Nucleus accumbens (tissue), 56 donors: ENCODE data around the gene RIMKLA.

ENCODE experiments used
- DNase-seq, 56 donors: peaks; one replicate each; lab custom pipeline; 2025; lab: John Stamatoyannopoulos, UW

RIMKLA gene

DNA sequence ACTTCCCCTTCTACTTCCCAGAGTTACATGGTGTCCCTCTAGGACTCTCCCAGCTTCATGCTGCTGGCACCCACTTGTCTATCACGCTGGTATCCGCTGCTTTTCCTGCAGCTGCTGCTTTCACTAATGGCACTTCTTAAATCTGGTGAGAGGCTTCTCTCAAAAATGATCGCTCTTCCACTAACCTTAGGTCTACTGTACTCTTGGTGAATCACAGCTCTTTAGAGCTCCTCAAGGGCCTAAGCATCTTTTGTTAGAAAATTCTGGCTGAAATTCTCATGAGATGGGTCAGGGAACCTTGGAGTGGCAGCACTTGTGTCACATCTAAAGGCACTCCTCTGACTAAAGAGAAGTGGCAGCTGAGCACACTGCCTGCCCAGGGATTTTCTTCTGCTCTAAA is 43.1 kb downstream of the RIMKLA start:
- no peak for DNase-seq

DNA sequence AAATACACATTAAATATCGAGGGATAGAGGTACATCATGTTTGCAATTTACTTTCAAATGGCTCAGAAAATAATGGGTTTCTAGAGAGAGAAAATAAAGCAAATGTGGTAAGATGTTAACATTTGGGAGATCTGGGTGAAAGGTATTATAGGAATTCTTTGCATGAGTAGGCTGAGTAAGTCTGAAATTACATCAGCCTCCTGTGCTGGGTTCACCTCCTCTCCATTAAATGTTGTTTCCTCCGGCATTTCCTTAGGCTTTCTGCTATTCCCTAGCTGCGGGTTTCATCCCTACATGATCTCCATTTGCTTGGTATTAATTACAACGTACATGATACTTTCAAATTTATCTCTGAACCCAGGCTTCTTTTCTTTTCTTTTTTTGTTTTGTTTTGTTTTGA is 43.6 kb downstream of the RIMKLA start:
- no peak for DNase-seq

- DNase-seq: no peak
These were observed 46.6 kb downstream of the RIMKLA start for GRCh38 chr1:42427240-42427639.

- DNase-seq: no peak
These were observed 49.0 kb downstream of the RIMKLA start for GRCh38 chr1:42429603-42430002.

- DNase-seq: no peak
These were observed 49.9 kb downstream of the RIMKLA start for GRCh38 chr1:42430286-42431135.

GRCh38 chr1:42431514-42431913 is 50.9 kb downstream of the RIMKLA start:
- DNase-seq: no peak

DNA sequence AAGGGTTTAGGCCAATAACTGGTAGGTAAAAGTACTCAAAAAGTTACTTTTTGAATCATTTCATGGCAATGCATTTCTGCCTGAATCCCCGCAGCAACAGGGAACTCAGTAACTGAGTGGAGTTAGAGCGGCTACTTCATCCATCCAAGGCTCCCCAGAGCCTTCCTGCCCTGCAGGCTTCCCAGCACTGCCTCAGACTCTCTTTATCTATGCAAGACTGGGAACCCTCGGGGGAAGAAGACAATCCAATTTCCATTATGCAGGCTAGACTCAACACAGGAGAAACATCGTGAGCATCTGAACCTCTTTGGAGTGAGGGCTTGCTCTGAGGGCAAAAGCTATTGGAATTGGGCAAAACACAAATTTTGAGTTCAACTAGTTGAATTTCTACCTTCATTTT is 52.1 kb downstream of the RIMKLA start:
- DNase-seq: no peak

DNA sequence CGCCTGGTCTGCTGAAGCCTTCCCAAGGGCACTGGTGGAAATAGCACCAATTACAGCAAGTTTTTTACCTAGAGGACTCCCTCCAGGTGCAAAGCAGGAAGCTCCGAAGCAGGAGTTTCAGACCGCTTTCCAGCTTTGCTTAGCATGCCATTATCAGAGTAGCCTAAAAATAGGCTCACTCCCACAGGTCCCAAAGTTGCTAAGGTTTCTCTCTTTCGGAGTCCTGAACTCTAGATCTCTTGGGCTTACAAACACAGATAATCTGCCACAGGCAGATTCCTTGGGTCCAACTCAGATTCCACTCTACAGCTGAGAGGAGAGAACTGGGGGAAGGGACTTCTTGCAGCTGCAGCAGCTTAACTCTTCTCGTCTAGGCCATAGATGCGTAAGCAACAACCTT is 52.8 kb downstream of the RIMKLA start:
- DNase-seq: no peak

DNA sequence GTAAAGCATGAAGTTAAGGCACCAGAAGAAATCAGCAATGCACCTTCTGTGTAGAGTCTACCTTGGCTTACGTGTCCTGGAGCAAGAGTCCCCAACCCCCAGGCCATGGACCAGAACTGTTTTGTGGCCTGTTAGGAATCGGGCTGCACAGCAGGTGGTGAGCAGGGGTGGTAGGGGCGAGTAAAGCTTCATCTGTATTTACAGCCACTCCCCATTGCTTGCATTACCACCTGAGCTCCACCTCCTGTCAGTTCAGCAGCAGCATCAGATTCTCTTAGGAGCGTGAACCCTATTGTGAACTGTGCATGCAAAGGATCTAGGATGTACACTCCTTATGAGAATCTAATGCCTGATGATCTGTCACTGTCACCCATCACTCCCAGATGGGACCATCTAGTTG is 53.7 kb downstream of the RIMKLA start:
- no peak for DNase-seq

GRCh38 chr1:42439940-42440339 is 59.3 kb downstream of the RIMKLA start:
- no peak for DNase-seq

DNA sequence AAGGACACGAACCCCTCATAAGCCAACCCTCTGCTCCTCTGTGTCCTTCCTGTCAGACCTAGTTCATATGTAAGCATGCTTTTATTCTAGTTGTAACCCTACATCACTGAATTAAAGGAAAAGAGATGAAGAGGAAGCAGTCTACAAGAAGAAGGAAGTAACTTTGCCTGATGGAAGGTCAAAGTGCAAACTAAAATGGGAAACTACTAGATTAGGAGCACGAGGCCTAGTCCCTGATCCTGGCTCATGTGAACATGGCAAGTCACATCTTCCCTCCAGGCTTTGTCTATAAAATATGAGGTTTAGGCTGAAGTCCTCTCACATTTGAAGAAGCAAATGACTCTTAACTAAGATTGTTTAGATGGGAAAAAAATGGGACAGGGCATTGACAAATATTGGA is 62.1 kb downstream of the RIMKLA start:
- no peak for DNase-seq

DNA sequence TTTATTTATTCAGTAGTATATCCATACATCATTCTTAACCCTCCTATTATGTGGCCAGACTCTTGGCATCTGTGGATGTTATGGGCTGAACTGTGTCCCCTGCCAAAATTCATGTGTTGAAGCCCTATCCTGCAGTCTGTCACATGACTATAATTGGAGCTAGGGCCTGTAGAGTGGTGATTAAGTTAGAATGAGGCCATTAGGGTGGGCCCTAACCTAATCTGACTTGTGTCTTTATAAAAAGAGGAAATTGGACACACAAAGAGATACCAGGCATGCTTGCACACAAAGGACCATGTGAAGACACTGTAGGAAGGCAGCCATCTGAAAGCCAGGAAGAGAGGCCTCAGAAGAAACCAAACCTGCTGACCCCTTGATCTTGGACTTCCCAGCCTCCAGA is 68.7 kb downstream of the RIMKLA start:
- no peak for DNase-seq

GRCh38 chr1:42450061-42450460 is 69.5 kb downstream of the RIMKLA start:
- DNase-seq: no peak

DNA sequence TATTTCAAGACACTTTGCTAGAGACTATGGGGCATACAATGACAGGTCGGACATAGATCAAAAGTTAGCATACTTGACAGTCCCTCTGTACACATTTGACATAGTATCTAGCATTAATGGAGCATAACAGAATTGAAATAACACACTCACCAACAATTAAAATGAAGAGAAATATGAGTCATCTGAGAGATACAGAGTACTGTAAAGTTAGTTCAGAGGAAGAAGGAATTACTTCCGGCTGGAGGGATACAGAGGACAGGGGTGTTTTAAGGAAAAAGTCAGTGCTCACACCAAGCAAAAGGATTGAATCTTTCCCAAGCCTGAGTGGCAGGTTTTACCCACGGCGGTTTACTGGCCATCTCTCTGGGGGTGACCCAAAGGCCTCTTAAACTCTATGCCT is 72.8 kb downstream of the RIMKLA start:
- no peak for DNase-seq

DNA sequence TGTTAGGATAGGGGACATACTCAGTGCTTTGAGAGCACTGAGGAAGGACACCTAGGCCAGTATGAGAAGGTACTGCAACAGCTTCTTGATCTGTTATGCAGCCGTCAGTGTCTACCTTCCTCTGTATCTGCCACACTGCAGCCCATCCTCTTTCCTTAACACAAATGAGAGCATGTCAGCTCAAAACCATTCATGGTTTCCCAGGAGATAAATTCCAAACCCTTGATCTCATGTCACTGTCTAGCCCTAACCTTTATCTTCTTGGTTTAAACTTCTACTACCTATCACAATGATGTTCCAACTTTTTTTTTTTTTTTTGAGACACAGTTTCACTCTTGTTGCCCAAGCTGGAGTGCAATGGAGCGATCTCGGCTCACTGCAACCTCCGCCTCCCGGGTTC is 73.8 kb downstream of the RIMKLA start:
- no peak for DNase-seq

DNA sequence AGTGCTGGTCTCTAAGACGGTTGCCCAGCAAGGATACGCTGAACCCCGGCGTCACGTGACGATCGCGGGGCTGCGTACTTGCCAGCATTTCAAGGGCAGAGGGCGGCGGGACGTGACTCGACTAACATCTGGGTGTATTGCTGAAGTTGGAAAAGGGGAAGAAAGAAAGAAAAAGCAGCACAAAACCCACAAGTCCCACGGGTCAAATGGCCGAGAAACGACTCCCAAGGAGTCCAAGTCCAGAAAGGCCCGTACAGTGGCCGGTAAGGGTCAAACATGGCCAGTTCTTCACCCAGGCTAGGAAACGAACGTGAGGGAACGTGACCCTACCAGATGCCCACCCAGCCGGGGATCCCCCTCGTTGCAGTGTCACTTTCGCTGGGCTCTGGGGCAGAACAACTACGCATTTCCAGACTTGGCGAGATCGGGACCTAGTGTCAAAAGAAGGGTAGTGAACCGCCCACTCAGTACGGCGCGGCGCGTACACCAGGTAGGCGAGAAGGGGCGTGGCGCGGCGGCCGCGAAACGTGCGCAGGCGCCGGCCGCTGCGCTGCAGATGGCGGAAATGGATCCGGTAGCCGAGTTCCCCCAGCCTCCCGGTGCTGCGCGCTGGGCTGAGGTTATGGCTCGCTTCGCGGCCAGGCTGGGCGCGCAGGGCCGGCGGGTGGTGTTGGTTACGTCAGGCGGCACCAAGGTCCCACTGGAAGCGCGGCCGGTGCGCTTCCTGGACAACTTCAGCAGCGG is 75.6 kb downstream of the RIMKLA start, which contains the start of the genes PPCS and ZMYND12:
Gene PPCS, plus strand, starts transcription at position 534 of the 744 bp plus-strand sequence. Its CDS starts 23 bp downstream, at position 557.
Gene ZMYND12, minus strand, starts transcription at position 13 of the 744 bp plus-strand sequence. CDS start 25 bp downstream, outside the sequence.
- DNase-seq: peak; percentile 12 to 93 (median 84)

DNA sequence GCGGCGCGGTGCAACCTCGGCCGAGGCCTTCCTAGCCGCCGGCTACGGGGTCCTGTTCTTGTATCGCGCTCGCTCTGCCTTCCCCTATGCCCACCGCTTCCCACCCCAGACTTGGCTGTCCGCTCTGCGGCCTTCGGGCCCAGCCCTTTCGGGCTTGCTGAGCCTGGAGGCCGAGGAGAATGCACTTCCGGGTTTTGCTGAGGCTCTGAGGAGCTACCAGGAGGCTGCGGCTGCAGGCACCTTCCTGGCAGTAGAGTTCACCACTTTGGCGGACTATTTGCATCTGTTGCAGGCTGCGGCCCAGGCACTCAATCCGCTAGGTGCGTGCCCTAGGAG is 76.1 kb downstream of the RIMKLA start:
- DNase-seq: peak in 34 of 56 donors; percentile 8 to 78 (median 52)

DNA sequence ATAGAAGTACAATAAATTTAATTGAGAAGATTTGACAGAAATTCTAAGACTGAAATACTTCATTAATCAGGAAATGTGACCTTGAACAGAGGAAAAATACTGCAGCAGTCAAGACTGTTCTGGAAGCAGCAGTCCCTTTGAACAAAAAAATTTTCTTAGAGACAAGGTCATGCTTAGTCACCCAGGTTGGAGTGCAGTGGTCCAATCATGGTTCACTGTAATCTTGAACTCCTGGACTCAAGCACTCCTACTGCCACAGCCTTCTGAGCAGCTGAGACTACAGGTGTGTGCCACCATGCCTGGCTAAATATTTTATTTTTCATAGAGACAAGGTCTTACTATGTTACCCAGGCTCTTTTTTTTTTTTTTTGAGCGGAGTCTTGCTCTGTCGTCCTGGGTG is 80.6 kb downstream of the RIMKLA start:
- no peak for DNase-seq

GRCh38 chr1:42462828-42463763 is 82.5 kb downstream of the RIMKLA start, which contains the start of gene CCDC30:
TSS of gene CCDC30 (plus strand) at chr1:42463286. CDS start at chr1:42480552, 17,266 bp downstream.
- peak; percentile 14 to 98 (median 88) for DNase-seq

DNA sequence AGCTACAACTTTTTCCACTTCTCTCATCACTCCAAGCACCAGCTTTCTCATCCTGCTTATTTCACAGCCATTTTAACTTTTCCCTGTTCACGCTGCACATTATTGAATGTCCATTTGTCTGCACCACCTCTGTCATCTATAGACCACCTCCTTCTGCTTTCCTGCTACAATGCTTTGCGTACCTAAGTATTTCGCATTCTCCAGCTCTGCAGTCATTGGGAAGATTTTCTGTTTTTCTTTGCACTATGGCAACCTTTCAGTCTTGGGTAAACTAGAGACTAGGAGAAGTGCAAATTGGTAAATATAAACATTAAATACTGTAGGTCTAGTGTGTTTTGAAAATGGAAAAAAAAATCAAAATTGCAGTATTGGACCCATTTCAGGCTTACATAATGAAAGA is 83.3 kb downstream of the RIMKLA start:
- peak in 1 of 56 donors; percentile 44 for DNase-seq
